HG02970 (cell line): ENCODE data around the gene BLM.
"Not testable (repeated sequence)": the region's sequence is repeated elsewhere in the genome, so short reads cannot be mapped to it uniquely, and the experiment has no call there.

ENCODE experiments used
- ATAC-seq: cut with Tn5 transposase; IDR thresholded peaks from one replicate; pipeline ENCODE4 v1.9.1; 2021; ENCODE audit warnings: mild to moderate bottlenecking, moderate library complexity, moderate number of reproducible peaks; ENCODE audit not compliant: unreplicated experiment, low FRiP score

BLM gene

DNA sequence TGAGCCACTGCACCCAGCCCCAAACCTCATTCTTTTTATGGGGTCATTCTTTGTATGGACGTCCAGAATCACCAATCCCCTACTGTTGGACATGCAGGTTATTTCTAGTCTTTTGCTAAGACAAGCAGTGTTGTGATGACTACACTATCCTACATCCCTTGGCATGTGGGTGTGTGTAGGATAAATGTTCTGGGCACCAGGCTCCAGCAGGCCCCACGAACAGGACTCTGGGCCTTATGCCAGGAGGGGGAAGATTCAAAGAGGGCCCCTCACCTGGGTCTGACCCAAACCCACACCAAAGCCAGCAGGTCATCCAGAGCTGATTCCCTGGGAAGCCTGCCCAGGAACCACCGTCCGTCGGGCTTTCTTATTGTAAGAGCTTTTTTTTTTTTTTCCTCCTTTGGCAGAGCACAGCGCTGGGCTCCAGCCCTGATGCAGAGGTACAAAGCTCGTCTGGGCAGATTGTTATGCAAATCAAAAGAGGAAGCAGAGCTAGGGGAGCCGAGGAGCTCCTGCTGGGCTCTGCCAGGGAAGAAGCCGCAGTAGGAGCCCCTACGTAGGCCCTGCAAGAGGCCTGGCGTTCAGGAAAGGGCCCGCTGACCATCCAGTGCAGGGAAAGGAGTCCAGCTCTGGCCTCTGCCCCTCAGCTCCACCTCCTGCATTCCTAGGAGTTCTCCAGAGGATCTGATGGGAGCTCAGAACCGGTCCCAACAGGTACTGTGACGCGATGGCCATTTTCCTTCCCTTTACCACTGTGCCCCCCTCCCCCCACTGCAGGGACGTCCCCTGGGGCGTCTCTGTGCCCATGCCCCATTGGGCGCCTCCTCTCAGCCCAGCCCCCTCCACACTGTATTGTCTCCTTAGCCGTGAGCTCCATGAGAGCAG is 122.3 kb downstream of the BLM start:
- ATAC-seq: no peak

DNA sequence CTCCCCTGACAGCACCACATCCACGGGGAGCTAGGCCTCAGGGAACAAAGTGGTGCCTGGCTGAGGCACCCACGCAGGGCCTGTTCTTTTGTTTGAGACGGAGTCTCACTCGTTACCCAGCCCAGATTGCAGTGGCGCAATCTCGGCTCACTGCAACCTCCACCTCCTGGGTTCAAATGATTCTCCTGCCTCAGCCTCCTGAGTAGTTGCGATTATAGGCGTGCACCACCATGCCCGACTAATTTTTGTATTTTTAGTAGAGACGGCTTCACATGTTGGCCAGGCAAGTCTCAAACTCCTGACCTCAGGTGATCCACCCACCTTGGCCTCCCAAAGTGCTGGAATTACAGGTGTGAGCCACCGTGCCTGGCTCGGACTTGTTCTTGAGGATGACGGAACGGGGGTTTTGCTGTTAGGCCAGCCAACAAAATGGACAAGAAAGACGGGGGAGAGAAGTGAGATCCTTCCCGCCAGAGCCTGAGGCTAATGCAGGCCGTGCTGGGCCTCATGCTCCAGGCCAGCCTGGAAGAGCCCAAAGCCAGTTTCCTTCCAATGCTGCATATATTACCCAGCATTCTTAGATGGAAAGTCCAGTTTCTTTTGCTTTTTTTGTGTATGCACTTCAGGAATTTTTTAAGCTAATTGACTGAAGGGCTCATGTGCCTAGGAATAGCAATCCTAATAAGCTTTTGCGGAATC is 123.2 kb downstream of the BLM start:
- no peak for ATAC-seq

DNA sequence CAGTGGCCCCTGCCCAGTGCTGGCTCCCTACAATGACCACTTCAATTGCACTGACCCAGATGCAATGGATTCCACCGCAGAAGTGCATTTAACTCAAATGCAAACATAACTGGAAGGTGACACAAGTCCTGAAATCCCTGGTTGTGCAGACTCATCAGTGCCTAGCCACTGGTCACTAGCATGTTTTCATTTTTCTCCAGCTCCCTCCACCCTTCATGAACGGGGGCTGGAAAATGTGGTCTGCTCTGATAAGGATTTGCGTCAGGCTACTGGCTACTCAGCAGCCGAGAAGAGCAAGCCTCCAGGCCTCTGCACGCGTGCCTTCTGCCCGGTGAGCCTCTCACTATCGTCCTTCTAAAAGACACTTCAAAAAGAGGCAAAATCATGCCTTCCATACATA is 123.8 kb downstream of the BLM start:
- ATAC-seq: no peak

DNA sequence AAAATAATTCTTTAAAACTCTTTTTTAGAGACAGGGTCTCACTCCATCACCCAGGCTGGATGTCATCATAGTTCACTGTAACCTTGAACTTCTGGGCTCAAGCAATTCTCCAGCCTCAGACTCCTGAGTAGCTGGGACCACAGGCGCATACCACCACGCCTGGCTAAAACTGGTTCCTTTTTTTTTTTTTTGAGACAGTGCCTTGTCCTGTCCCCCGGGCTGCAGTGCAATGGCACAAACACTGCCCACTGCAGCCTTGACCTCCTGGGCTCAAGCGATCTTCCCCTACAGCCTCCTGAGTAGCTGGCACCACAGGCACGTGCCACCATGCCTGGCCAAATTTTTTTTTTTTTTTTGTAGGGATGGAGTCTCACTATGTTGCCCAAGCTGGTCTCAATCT is 127.5 kb downstream of the BLM start:
- no peak for ATAC-seq

DNA sequence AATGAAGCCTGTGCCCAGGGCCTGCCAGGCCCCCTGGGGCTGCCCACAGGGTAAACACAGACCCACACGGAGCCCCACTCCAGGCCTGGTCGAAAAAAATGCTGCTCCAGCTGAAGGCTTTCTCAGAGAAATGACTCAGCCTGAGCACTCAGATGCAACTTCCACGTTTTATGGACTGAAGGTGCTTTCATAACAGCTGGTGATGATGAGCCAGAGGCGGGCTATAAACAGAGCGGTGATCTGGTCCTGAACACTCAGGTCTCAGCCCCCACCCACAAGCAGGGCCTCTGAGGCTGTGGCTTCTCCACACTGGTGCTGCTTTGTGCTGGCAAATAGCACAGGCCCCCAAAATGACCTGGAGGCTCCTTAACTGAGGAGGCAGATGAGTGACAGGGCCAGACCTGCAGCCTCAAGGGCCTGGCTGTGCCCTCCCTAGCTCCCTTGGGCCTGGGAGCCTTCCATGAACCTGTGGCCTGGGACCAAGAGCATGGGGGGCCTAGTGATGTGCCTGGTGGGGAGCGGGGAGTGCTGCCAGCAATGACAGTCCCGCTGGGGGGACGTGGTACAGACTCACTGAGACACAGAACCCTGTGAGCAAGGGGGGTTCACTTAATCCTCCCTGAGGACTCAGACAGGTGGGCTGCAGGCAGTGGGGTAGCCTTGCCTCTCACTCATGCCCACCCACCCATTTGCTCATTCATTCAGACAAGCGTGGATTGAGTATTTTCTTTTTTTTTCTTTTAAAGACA is 128.2 kb downstream of the BLM start:
- no peak for ATAC-seq

DNA sequence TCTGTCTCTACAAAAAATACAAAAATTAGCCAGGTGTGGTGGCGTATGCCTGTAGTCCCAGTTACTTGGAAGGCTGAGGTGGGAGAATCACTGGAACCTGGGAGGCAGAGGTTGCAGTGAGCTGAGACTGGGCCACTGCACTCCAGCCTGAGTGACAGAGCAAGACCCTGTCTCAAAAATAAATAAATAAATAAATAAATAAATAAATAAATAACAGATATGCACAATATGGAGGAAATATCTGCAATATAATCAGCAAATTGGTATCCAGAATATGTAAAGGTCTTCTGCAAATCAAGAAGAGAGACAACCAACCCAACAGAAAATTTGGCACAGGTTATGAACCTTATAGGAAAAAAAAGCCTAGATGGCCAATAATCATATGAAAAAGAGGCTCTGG is 132.3 kb downstream of the BLM start:
- not testable (repeated sequence) for ATAC-seq

- ATAC-seq: no peak
These were observed 134.0 kb downstream of the BLM start for GRCh38 chr15:90851114-90851513.

DNA sequence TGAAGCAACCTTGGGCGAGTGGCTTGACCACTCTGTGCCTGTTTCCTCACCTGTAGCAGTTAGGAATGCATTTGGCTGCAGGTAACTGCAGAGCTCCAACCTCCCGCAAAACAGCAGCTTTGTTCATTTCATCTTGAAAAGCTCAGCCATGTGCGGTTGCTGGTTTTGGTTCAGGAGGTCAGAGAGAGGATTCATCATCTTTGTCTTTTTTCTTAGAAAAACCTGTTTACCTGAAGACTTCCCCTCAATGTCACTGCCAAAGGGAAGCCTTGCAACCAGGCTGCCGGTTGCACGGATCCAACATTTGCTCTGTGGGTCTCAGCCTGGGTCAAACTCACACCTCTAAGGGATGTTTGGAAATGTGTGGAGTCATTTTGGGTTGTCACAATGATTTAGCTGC is 134.8 kb downstream of the BLM start:
- ATAC-seq: no peak

DNA sequence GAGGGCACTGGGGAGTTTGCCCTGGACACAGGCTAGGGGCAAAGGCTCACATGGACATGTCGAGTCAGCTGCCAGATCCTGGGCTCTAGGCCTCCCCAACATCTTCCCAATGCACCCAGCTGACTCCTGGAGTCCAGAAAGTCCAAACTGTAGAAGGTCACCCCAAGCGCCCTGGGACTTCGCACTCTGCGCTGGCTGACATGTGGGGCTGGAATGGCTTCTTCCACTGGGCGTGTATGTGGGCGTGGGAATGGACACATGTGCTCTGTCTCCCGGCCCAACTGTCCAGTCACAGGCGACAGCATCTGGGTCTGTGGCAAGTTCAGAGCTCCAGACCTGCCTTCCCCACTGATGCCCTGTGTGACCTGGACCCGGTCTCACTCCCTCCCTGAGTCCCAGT is 138.0 kb downstream of the BLM start:
- ATAC-seq: no peak

DNA sequence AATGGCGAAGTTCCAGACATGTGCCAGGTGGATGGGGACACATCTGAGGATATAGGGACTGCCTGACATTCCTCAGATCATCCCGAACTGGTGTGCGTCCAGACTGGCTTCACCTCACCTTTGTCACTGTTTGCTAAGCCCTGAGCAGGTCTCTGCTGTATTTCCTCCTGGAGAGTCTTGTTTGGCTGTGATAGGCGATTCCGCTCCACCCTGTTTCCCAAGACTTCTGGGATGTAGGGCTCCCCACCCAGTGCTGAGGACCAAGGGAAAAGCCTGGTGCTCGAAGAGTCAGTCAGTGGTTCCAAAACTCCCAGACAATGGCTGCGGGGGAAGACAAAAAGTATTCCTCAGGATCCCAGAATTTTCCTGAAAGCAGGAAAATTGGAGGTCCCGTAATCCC is 140.2 kb downstream of the BLM start:
- ATAC-seq: no peak

GRCh38 chr15:90857883-90858443 is 140.8 kb downstream of the BLM start:
- no peak for ATAC-seq

GRCh38 chr15:90859234-90860131 is 142.3 kb downstream of the BLM start:
- no peak for ATAC-seq

DNA sequence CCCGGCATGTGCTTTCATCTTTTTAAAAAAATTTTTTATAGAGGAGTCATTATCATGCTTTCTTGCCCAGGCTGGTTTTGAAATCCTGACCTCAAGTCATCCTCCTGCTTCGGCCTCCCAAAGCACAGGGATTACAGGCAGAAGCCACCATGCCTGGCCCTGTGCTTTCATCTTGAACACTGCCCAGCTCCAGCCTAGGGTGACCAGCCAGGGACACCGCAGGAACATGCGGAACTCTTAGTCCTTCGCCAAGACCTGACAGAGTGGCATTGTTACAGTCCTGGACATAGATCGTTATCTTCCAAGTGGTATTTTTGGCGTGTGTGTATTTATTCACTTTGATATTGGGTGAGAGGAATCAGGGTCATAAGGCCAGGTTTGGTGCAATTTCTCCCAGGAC is 143.3 kb downstream of the BLM start:
- ATAC-seq: no peak

DNA sequence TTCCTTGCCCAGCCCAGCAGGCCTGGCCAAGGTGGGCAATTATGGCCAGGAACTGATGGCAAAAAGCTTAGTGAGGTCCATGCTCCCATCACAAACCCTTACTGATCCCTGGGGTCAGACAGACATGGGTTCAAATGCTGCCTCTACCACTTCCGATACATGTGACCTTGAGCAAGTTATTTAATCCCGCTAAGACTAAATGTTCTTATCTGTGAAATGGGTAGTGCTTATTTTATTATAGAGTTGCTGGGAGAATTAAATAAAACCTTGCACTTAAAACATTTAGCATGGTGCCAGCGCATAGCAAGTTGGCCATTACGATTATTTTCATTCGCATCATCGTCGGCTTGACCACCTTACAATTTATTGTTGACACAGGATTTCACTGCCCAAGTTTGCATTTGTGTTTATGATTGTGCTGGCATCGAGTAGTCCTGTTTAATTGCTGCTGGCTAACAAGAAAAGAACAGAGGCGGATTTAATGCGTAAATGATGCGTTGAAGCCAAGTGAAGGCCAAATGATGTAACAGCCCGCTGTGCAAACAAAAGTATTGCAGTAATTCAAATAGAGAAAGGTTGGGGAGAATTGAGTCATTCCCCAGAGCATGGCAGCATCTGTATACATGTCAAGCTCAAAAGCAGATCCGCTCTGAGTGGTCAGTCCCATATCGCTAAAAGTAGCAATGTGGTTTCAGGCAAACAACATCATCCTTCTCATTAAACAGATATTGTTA is 144.0 kb downstream of the BLM start:
- no peak for ATAC-seq

DNA sequence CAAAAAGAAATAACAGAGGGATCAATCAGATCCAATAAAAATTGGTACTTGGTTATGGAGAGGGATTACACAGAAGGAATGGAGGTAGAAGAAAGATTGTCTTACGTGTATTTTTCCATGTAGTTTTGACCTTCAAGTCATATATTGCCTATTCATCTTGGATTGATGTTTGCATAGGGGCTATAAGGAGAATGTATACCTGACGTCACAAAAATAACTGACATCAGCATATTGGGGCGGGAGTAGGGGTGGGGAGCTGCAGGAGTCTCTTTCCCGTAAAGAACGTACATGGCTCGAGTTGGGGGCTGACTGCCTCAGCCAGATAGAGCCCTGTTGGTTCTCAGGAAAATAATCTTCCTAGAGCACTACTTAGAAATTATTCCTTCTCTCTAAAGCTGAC is 145.3 kb downstream of the BLM start:
- no peak for ATAC-seq

GRCh38 chr15:90862964-90863778 is 146.0 kb downstream of the BLM start:
- ATAC-seq: no peak

- no peak for ATAC-seq
These were observed 146.8 kb downstream of the BLM start for GRCh38 chr15:90863987-90864386.

- ATAC-seq: no peak
These were observed 147.4 kb downstream of the BLM start for GRCh38 chr15:90864507-90864906.
